ENCODE data around the gene MAGEF1. TPM values are rescaled to one million over a fixed set of nuclear protein-coding genes. Genes with fewer than 3 reads are reported as not detected.

Gene MAGEF1
- total and polyA plus RNA-seq, 2 of the 8 experiments (the other 6 are each of a cell fraction or from before 2014, with no cell fraction given), result 26.5 to 56.7 TPM

GRCh38 chr3:184697845-184698244 lies 14.0 kb downstream of the MAGEF1 start (continued):
- no peak for TF ChIP-seq CHD7 (IDR thresholded peaks at IDR 0.05; ENCODE audit: insufficient replicate concordance, low read length)
- no peak for TF ChIP-seq RXRA (IDR thresholded peaks at IDR 0.05; ENCODE audit: insufficient read depth, low read depth, low read length)
- TF ChIP-seq E2F6 (IDR thresholded peaks at IDR 0.05), result no peak
- TF ChIP-seq RFX5 (IDR thresholded peaks at IDR 0.05; ENCODE audit: borderline replicate concordance, low read depth, low read length), result no peak
- no peak for TF ChIP-seq POLR2A (IDR thresholded peaks at IDR 0.05; ENCODE audit: control extremely low read depth in 1 of 2, low read depth in 2 of 2, low read length in 2 of 2)
- TF ChIP-seq SP1 (IDR thresholded peaks at IDR 0.05; ENCODE audit: low read depth, low read length), result no peak
- TF ChIP-seq BCL11A (IDR thresholded peaks at IDR 0.05; ENCODE audit: low read depth in 2 of 2, low read length in 2 of 2), result no peak
